Measurements from ENCODE around the gene GPR149. TPM values are rescaled to one million over a fixed set of nuclear protein-coding genes. Genes with fewer than 3 reads are reported as not detected.

The GPR149 gene
- total and polyA plus RNA-seq, 2 donors (not counting 3 experiments of a cell fraction or from before 2014, with no cell fraction given), result not detected

GRCh38 chr3:154469585-154469984 is 39.6 kb upstream of the GPR149 start:
- no peaks in the 10 kb centered on the region for H4K20me1 ChIP-seq (replicated peaks; ENCODE audit: control insufficient read depth, extremely low read depth, insufficient read depth, low read length)
- FAIRE-seq, result no peak
- no peak overlapping the region for H3K9ac ChIP-seq (replicated peaks; ENCODE audit: extremely low read depth, insufficient read depth, low read length)
- H3K36me3 ChIP-seq (ENCODE audit: control insufficient read depth in 2 of 2, extremely low read depth in 1 of 2, insufficient read depth in 2 of 2, low read length in 2 of 2), result no peaks in the 10 kb centered on the region
- H3K4me3 ChIP-seq (replicated peaks in 1 of 3; ENCODE audit: insufficient read depth in 1 of 3, low read depth in 1 of 3, low read length in 3 of 3), result no peak overlapping the region
- no peaks in the 10 kb centered on the region for H3K79me2 ChIP-seq (ENCODE audit: control insufficient read depth, insufficient read depth, low read length)
- no peaks in the 10 kb centered on the region for H3K4me1 ChIP-seq (ENCODE audit: control insufficient read depth, extremely low read depth, insufficient read depth, low read length)
- BruUV-seq (replicated peaks), result no TSS peak
- TF ChIP-seq POLR2A (IDR thresholded peaks at IDR 0.05; ENCODE audit: low read depth, low read length), result no peak
- no peak for TF ChIP-seq JUN (IDR thresholded peaks at IDR 0.05; ENCODE audit: borderline replicate concordance, insufficient read depth, insufficient read length, low read depth)
- TF ChIP-seq POLR2AphosphoS5 (IDR thresholded peaks at IDR 0.05; ENCODE audit: insufficient read depth, low read depth, low read length), result no peak
- no peak for TF ChIP-seq EZH2 (IDR thresholded peaks at IDR 0.05; ENCODE audit: borderline replicate concordance, low read depth, low read length, severe bottlenecking)
- TF ChIP-seq MAX (IDR thresholded peaks at IDR 0.05; ENCODE audit: insufficient read depth, insufficient read length), result no peak
- no peak for TF ChIP-seq MYC (IDR thresholded peaks at IDR 0.05; ENCODE audit: low read depth, low read length)
- no peak for TF ChIP-seq CTCF (IDR thresholded peaks at IDR 0.05; ENCODE audit: extremely low read depth in 1 of 2, insufficient read depth in 1 of 2, low read depth in 1 of 2, low read length in 2 of 2)
- TF ChIP-seq GATA2 (IDR thresholded peaks at IDR 0.05; ENCODE audit: insufficient read depth, insufficient read length, low read depth, low read length), result no peak
- no peak for TF ChIP-seq FOS (IDR thresholded peaks at IDR 0.05; ENCODE audit: borderline replicate concordance, insufficient read depth, low read length)
- no peak overlapping the region for H2AFZ ChIP-seq (ENCODE audit: low read depth, low read length)
- intact Hi-C loops (cut with micrococcal nuclease) (no loop called here), dilution Hi-C loops (cut with MboI; ENCODE audit: extremely low pct_ligation_motif_present, low sequenced_read_pairs) (no loop called here)
- no peak overlapping the region for H3K4me2 ChIP-seq (ENCODE audit: insufficient read depth, low read length)
- no peaks in the 10 kb centered on the region for H3K27me3 ChIP-seq (ENCODE audit: control insufficient read depth in 2 of 2, insufficient read depth in 2 of 2, low read length in 2 of 2)
- no peaks in the 10 kb centered on the region for H3K9me1 ChIP-seq (replicated peaks; ENCODE audit: control insufficient read depth, extremely low read depth, insufficient read depth, low read length)
- ChIA-PET POLR2A (no interaction called here), CTCF (no interaction called here)
- H3K9me3 ChIP-seq (replicated peaks; ENCODE audit: control insufficient read depth, insufficient read depth, low read length), result peaks cover 1% of the 10 kb centered on the region
- no peak for DNase-seq (ENCODE audit: low read depth, low spot score)
- H3K27ac ChIP-seq (ENCODE audit: insufficient read depth, low read depth, low read length), result no peak overlapping the region
